ENCODE measurements around the gene AUTS2. TPM values are rescaled to one million over a fixed set of nuclear protein-coding genes. Genes with fewer than 3 reads are reported as not detected.

Gene AUTS2
- total and polyA plus RNA-seq, 2 of the 8 experiments (the other 6 are each of a cell fraction or from before 2014, with no cell fraction given) = 25.9 to 101 TPM

GRCh38 chr7:69795932-69796331 is 197.7 kb downstream of the AUTS2 start:
- Histone ChIP-seq H2BK120ac (replicated peaks; ENCODE audit: low read depth, low read length) (no peak overlapping the region), H3K18ac (ENCODE audit: extremely low read depth, low read length) (no peak overlapping the region), H3K27ac (ENCODE audit: low read depth, low read length) (no peak overlapping the region), H3K4me2 (ENCODE audit: insufficient read depth in 1 of 2, low read depth in 2 of 2, low read length in 2 of 2) (no peak overlapping the region), H3K9me3 (ENCODE audit: insufficient read depth in 2 of 2, low read depth in 1 of 2, low read length in 1 of 2) (no peaks in the 10 kb centered on the region), H3K9ac (replicated peaks in 1 of 4; ENCODE audit: extremely low read depth in 1 of 4, low read depth in 3 of 4, low read length in 3 of 4) (no peak overlapping the region), H3K27me3 (replicated peaks in 1 of 4; ENCODE audit: control insufficient read depth in 3 of 4, extremely low read depth in 1 of 4, insufficient read depth in 3 of 4, low read length in 3 of 4) (no peaks in the 10 kb centered on the region; a peak in 1 of 7 replicates), H2BK5ac (ENCODE audit: low read depth, low read length) (no peak overlapping the region), H4K20me1 (replicated peaks in 1 of 2; ENCODE audit: control insufficient read depth in 1 of 2, insufficient read depth in 2 of 2, low read length in 2 of 2) (no peaks in the 10 kb centered on the region), H3K23ac (ENCODE audit: insufficient read length) (no peak overlapping the region), H3K79me1 (ENCODE audit: low read depth, low read length) (no peaks in the 10 kb centered on the region; the same call in 1 of the 2 replicates), H2AK5ac (ENCODE audit: low read depth, low read length) (no peak overlapping the region), H2BK20ac (ENCODE audit: low read length) (no peak overlapping the region), H3K56ac (replicated peaks; ENCODE audit: insufficient read length, low read depth, low read length) (no peak overlapping the region), H3K36me3 (ENCODE audit: control insufficient read depth in 2 of 4, insufficient read depth in 4 of 4, low read length in 3 of 4) (no peaks in the 10 kb centered on the region), H4K8ac (ENCODE audit: extremely low read depth, insufficient read depth, low read length) (no peak overlapping the region), H3K4me3 (ENCODE audit: extremely low read depth in 1 of 4, insufficient read depth in 2 of 4, low read depth in 3 of 4, low read length in 4 of 4) (no peak overlapping the region), H2BK15ac (ENCODE audit: low read length) (no peak overlapping the region), H4K91ac (replicated peaks; ENCODE audit: insufficient read length, low read length) (no peak overlapping the region), H3K4me1 (replicated peaks in 1 of 4; ENCODE audit: control insufficient read depth in 3 of 4, insufficient read depth in 4 of 4, low read length in 3 of 4) (no peaks in the 10 kb centered on the region), H3K14ac (ENCODE audit: insufficient read length) (no peak overlapping the region), H3K4ac (replicated peaks; ENCODE audit: insufficient read length, low read depth, low read length) (no peak overlapping the region), H2BK12ac (ENCODE audit: low read depth, low read length) (no peak overlapping the region), H2AFZ (ENCODE audit: low read length) (no peak overlapping the region), H3K79me2 (ENCODE audit: control insufficient read depth in 1 of 2, insufficient read depth in 2 of 2, low read length in 2 of 2) (no peaks in the 10 kb centered on the region), H4K5ac (ENCODE audit: insufficient read length, low read depth, low read length) (no peak overlapping the region), H3K23me2 (ENCODE audit: low read depth, low read length) (no peaks in the 10 kb centered on the region)
- DNase-seq (ENCODE audit: low read depth in 1 of 2, low spot score in 2 of 2) (no peak), FAIRE-seq (no peak)
- CTCF ChIA-PET (ENCODE audit: partially characterized antibody) = interaction anchor here (0.9 kb wide), 2 partner anchors 14 to 265 kb away, joined by 3 read pairs; no protein-coding TSS in a partner anchor
- TF ChIP-seq SIX5 (IDR thresholded peaks at IDR 0.05; ENCODE audit: low read depth, low read length) (no peak), BCL11A (IDR thresholded peaks at IDR 0.05; ENCODE audit: low read depth in 2 of 2, low read length in 2 of 2) (no peak), FOSL1 (IDR thresholded peaks at IDR 0.05; ENCODE audit: insufficient read depth, low read depth, low read length) (no peak), SP4 (IDR thresholded peaks at IDR 0.05; ENCODE audit: low read length) (no peak), RAD21 (IDR thresholded peaks at IDR 0.05 in 1 of 2, conservative IDR thresholded peaks at IDR 0.05 in 1 of 2; ENCODE audit: low read depth in 2 of 2, low read length in 2 of 2) (no peak), SIRT6 (IDR thresholded peaks at IDR 0.05; ENCODE audit: low read length) (no peak), CREB1 (IDR thresholded peaks at IDR 0.05) (no peak)
- POLR2A ChIA-PET (ENCODE audit: partially characterized antibody) = no interaction called here
- WGBS, 2 experiments (ENCODE audit: extremely low coverage in 1 of 2, insufficient coverage in 1 of 2, insufficient read length in 1 of 2, insufficient replicate concordance in 2 of 2, low coverage in 1 of 2, low lambda C conversion rate in 2 of 2, missing lambda C conversion rate in 1 of 2) = 88% methylated on average over 5 of the region's 5 CpGs; no CpG with 5 or more reads in 1 of the 2 experiments
